ENCODE results near the gene MAPK1.

MAPK1 gene

GRCh38 chr22:21714786-21715185 is 152.7 kb downstream of the MAPK1 start:
- Histone ChIP-seq H3K27me3 (ENCODE audit: insufficient read depth, insufficient read length) (no peaks in the 10 kb centered on the region), H3K4me1 (ENCODE audit: insufficient read depth, insufficient read length) (no peaks in the 10 kb centered on the region), H3K9ac (ENCODE audit: insufficient read length, low read depth) (no peak overlapping the region), H3K4me3 (ENCODE audit: insufficient read length, low read depth) (no peak overlapping the region), H3K9me3 (ENCODE audit: insufficient read depth, low read length) (no peaks in the 10 kb centered on the region), H3K36me3 (ENCODE audit: insufficient read depth, insufficient read length, low read length) (no peaks in the 10 kb centered on the region)
- DNase-seq (ENCODE audit: low read depth, low spot score), result no peak
- no peak for TF ChIP-seq YY1 (IDR thresholded peaks at IDR 0.05; ENCODE audit: insufficient read depth, insufficient read length)
- TF ChIP-seq SUZ12 (IDR thresholded peaks at IDR 0.05; ENCODE audit: extremely low read depth, insufficient read depth, insufficient read length), result no peak
- TF ChIP-seq ZNF274 (IDR thresholded peaks at IDR 0.05; ENCODE audit: low read depth, low read length), result no peak

DNA sequence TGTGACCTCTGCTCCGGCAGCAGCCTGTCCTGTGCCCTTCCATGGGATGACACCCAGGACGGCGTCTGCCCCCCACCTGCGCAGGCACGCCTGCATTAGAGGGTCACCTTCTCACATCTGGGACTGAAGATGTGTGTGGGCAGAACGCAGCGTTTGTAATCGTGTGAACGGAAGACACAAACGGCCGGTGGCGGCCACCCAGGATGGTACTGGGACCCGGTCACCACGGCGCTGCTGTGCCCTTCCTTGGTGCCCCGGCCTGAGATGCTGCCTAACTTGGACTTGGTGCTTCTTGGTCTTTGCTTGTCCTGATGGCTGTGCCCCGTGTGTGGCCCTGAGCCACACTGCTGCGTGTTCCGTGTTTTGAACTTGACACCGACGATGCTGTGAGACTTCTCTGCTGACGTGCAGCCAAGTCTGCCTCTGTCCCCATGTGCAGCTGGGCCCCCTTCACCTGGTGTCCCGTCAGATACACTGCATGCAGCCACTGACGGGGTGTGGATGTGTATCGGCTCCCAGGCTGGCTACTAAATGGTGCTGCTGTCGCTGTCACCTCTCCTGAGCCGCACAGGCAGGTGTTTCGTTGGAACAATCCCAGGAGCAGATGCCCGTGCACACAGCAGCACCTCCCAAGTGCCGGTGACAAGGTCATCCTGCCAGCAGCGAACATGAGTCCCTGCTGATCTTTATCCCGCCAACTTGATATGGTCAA is 153.2 kb downstream of the MAPK1 start:
- H3K36me3 ChIP-seq (ENCODE audit: insufficient read depth, insufficient read length, low read length), result no peaks in the 10 kb centered on the region
- H3K27me3 ChIP-seq (ENCODE audit: insufficient read depth, insufficient read length), result no peaks in the 10 kb centered on the region
- no peaks in the 10 kb centered on the region for H3K9me3 ChIP-seq (ENCODE audit: insufficient read depth, low read length)
- no peak overlapping the region for H3K4me3 ChIP-seq (ENCODE audit: insufficient read length, low read depth)
- no peak for DNase-seq (ENCODE audit: low read depth, low spot score)
- no peaks in the 10 kb centered on the region for H3K4me1 ChIP-seq (ENCODE audit: insufficient read depth, insufficient read length)
- TF ChIP-seq SUZ12 (IDR thresholded peaks at IDR 0.05; ENCODE audit: extremely low read depth, insufficient read depth, insufficient read length) (no peak), ZNF274 (IDR thresholded peaks at IDR 0.05; ENCODE audit: low read depth, low read length) (no peak), YY1 (IDR thresholded peaks at IDR 0.05; ENCODE audit: insufficient read depth, insufficient read length) (no peak)
- no peak overlapping the region for H3K9ac ChIP-seq (ENCODE audit: insufficient read length, low read depth)

GRCh38 chr22:21713428-21714058 is 153.9 kb downstream of the MAPK1 start:
- DNase-seq (ENCODE audit: low read depth, low spot score), result no peak
- Histone ChIP-seq H3K27me3 (ENCODE audit: insufficient read depth, insufficient read length) (no peaks in the 10 kb centered on the region), H3K9me3 (ENCODE audit: insufficient read depth, low read length) (no peaks in the 10 kb centered on the region), H3K9ac (ENCODE audit: insufficient read length, low read depth) (no peak overlapping the region), H3K4me3 (ENCODE audit: insufficient read length, low read depth) (no peak overlapping the region), H3K4me1 (ENCODE audit: insufficient read depth, insufficient read length) (no peaks in the 10 kb centered on the region), H3K36me3 (ENCODE audit: insufficient read depth, insufficient read length, low read length) (no peaks in the 10 kb centered on the region)
- TF ChIP-seq YY1 (IDR thresholded peaks at IDR 0.05; ENCODE audit: insufficient read depth, insufficient read length), result no peak
- TF ChIP-seq SUZ12 (IDR thresholded peaks at IDR 0.05; ENCODE audit: extremely low read depth, insufficient read depth, insufficient read length), result no peak
- TF ChIP-seq ZNF274 (IDR thresholded peaks at IDR 0.05; ENCODE audit: low read depth, low read length), result no peak

GRCh38 chr22:21712751-21713427 is 154.6 kb downstream of the MAPK1 start:
- Histone ChIP-seq H3K9me3 (ENCODE audit: insufficient read depth, low read length) (no peaks in the 10 kb centered on the region), H3K4me3 (ENCODE audit: insufficient read length, low read depth) (no peak overlapping the region), H3K27me3 (ENCODE audit: insufficient read depth, insufficient read length) (no peaks in the 10 kb centered on the region), H3K4me1 (ENCODE audit: insufficient read depth, insufficient read length) (no peaks in the 10 kb centered on the region), H3K9ac (ENCODE audit: insufficient read length, low read depth) (no peak overlapping the region), H3K36me3 (ENCODE audit: insufficient read depth, insufficient read length, low read length) (no peaks in the 10 kb centered on the region)
- TF ChIP-seq SUZ12 (IDR thresholded peaks at IDR 0.05; ENCODE audit: extremely low read depth, insufficient read depth, insufficient read length) (no peak), ZNF274 (IDR thresholded peaks at IDR 0.05; ENCODE audit: low read depth, low read length) (no peak), YY1 (IDR thresholded peaks at IDR 0.05; ENCODE audit: insufficient read depth, insufficient read length) (no peak)
- DNase-seq (ENCODE audit: low read depth, low spot score), result peak; percentile 32

- H3K36me3 ChIP-seq (ENCODE audit: insufficient read depth, insufficient read length, low read length), result no peaks in the 10 kb centered on the region
Measured at GRCh38 chr22:21711851-21712250, 155.6 kb downstream of the MAPK1 start.

DNA sequence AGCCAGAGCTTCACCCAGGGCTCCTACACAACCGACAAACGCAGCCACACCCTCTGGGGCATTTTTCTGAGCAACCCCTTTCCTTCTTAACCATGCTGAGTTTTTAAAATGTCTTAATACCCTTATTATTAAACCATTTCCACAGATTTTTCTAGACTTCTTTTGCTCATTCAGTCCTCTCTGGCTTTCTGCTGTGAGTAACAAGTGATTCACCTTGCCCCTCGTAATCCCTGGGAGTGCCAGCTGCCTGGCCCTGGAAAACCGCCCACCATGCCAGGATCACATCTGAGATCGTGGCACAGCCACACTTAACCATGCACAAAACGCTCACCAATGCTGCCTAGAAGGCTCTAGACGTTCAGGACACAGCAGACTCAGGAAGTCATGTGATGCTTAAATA is 157.3 kb downstream of the MAPK1 start:
- H3K27me3 ChIP-seq (ENCODE audit: insufficient read depth, insufficient read length), result no peaks in the 10 kb centered on the region
- H3K36me3 ChIP-seq (ENCODE audit: insufficient read depth, insufficient read length, low read length), result no peaks in the 10 kb centered on the region
- no peaks in the 10 kb centered on the region for H3K9me3 ChIP-seq (ENCODE audit: insufficient read depth, low read length)
- no peak overlapping the region for H3K4me3 ChIP-seq (ENCODE audit: insufficient read length, low read depth)
- H3K4me1 ChIP-seq (ENCODE audit: insufficient read depth, insufficient read length), result no peaks in the 10 kb centered on the region
- H3K9ac ChIP-seq (ENCODE audit: insufficient read length, low read depth), result no peak overlapping the region
- no peak for DNase-seq (ENCODE audit: low read depth, low spot score)
- TF ChIP-seq YY1 (IDR thresholded peaks at IDR 0.05; ENCODE audit: insufficient read depth, insufficient read length) (no peak), SUZ12 (IDR thresholded peaks at IDR 0.05; ENCODE audit: extremely low read depth, insufficient read depth, insufficient read length) (no peak), ZNF274 (IDR thresholded peaks at IDR 0.05; ENCODE audit: low read depth, low read length) (no peak)

More at GRCh38 chr22:21711851-21712250, 155.6 kb downstream of the MAPK1 start:
- Histone ChIP-seq H3K9me3 (ENCODE audit: insufficient read depth, low read length) (no peaks in the 10 kb centered on the region), H3K4me3 (ENCODE audit: insufficient read length, low read depth) (no peak overlapping the region), H3K9ac (ENCODE audit: insufficient read length, low read depth) (no peak overlapping the region), H3K4me1 (ENCODE audit: insufficient read depth, insufficient read length) (no peaks in the 10 kb centered on the region), H3K27me3 (ENCODE audit: insufficient read depth, insufficient read length) (no peaks in the 10 kb centered on the region)
- DNase-seq (ENCODE audit: low read depth, low spot score), result no peak
- TF ChIP-seq YY1 (IDR thresholded peaks at IDR 0.05; ENCODE audit: insufficient read depth, insufficient read length), result no peak
- no peak for TF ChIP-seq SUZ12 (IDR thresholded peaks at IDR 0.05; ENCODE audit: extremely low read depth, insufficient read depth, insufficient read length)
- TF ChIP-seq ZNF274 (IDR thresholded peaks at IDR 0.05; ENCODE audit: low read depth, low read length), result no peak

DNA sequence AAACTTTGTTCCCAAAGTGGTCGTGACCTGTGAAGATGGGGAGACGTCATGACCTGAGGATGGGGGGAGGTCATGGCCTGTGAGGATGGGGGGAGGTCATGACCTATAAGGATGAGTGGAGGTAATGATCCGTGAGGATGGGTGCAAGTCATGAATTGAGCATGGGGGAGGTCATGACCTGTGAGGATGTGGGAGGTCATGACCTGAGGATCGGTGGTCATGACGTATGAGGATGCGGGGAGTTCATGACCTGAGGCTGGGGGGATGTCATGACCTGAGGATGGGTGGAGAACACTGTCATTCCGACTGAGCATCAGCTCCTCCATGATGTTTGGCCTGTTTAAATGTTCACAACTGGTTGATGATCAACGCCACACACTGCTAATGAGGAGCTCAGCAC is 157.8 kb downstream of the MAPK1 start:
- Histone ChIP-seq H3K4me1 (ENCODE audit: insufficient read depth, insufficient read length) (no peaks in the 10 kb centered on the region), H3K27me3 (ENCODE audit: insufficient read depth, insufficient read length) (no peaks in the 10 kb centered on the region), H3K4me3 (ENCODE audit: insufficient read length, low read depth) (no peak overlapping the region), H3K36me3 (ENCODE audit: insufficient read depth, insufficient read length, low read length) (no peaks in the 10 kb centered on the region), H3K9ac (ENCODE audit: insufficient read length, low read depth) (no peak overlapping the region), H3K9me3 (ENCODE audit: insufficient read depth, low read length) (no peaks in the 10 kb centered on the region)
- TF ChIP-seq ZNF274 (IDR thresholded peaks at IDR 0.05; ENCODE audit: low read depth, low read length) (no peak), SUZ12 (IDR thresholded peaks at IDR 0.05; ENCODE audit: extremely low read depth, insufficient read depth, insufficient read length) (no peak), YY1 (IDR thresholded peaks at IDR 0.05; ENCODE audit: insufficient read depth, insufficient read length) (no peak)
- no peak for DNase-seq (ENCODE audit: low read depth, low spot score)
